CD14-positive monocyte (primary cell): ENCODE results near the gene PNKD. TPM values are rescaled to one million over a fixed set of nuclear protein-coding genes. Genes with fewer than 3 reads are reported as not detected.

Source experiments
- DNase-seq, 3 donors: peaks; one replicate each; pipeline ENCODE4 v3.0.0-alpha.2; 2011 to 2022
- H2AFZ ChIP-seq: 2 replicates; pipeline ENCODE4 v1.6.0; 2012; ENCODE audit warnings: mild to moderate bottlenecking, low read depth, low read length, inconsistent platforms; ENCODE audit not compliant: insufficient read depth, poor library complexity, severe bottlenecking
- H3K27ac ChIP-seq, 2 donors: 1 replicate in 1 of 2; 2 replicates in 1 of 2; pipeline ENCODE4 v1.5.1; 2012 to 2013; ENCODE audit warnings: low read length in 2 of 2, control low read depth in 1 of 2, inconsistent platforms in 1 of 2, low read depth in 1 of 2, mild to moderate bottlenecking in 1 of 2
- H3K27me3 ChIP-seq, 2 donors: one replicate each; pipeline versions ENCODE4 v1.6.0 to v1.6.1; 2011 to 2013; ENCODE audit warnings: low read length in 2 of 2; ENCODE audit not compliant: control insufficient read depth in 2 of 2, insufficient read depth in 2 of 2
- H3K36me3 ChIP-seq, 2 donors: replicated peaks in 1 of 2; 1 replicate in 1 of 2; 2 replicates in 1 of 2; pipeline versions ENCODE4 v1.5.1 to v1.6.1; 2012 to 2013; ENCODE audit warnings: low read length in 2 of 2, control low read depth in 1 of 2, inconsistent platforms in 1 of 2, mild to moderate bottlenecking in 1 of 2; ENCODE audit not compliant: insufficient read depth in 2 of 2, control insufficient read depth in 1 of 2
- H3K4me1 ChIP-seq, 2 donors: 1 replicate in 1 of 2; 2 replicates in 1 of 2; pipeline versions ENCODE4 v1.5.1 to v1.6.1; 2012 to 2013; ENCODE audit warnings: low read length in 2 of 2, control low read depth in 1 of 2, inconsistent platforms in 1 of 2, mild to moderate bottlenecking in 1 of 2, moderate library complexity in 1 of 2; ENCODE audit not compliant: insufficient read depth in 2 of 2, control insufficient read depth in 1 of 2
- H3K4me2 ChIP-seq: replicated peaks from 2 replicates; pipeline ENCODE3; 2012; ENCODE audit warnings: low read length, moderate library complexity, mild to moderate bottlenecking; ENCODE audit not compliant: poor library complexity, severe bottlenecking; ENCODE audit errors: extremely low read depth
- H3K4me3 ChIP-seq, 3 experiments: fragments of 200-600 bp in 1 of 3; sonication (generic) in 1 of 3; replicated peaks in 1 of 3; 1 replicate in 2 of 3; 2 replicates in 1 of 3; pipeline ENCODE4 v1.5.1; 2011 to 2013; ENCODE audit warnings: low read length in 3 of 3, mild to moderate bottlenecking in 3 of 3, control low read depth in 2 of 3, low read depth in 2 of 3, inconsistent platforms in 1 of 3, moderate library complexity in 1 of 3
- H3K79me2 ChIP-seq: 2 replicates; pipeline ENCODE4 v1.6.0; 2012; ENCODE audit warnings: mild to moderate bottlenecking, control low read depth, inconsistent platforms, low read length, moderate library complexity; ENCODE audit not compliant: insufficient read depth
- H3K9ac ChIP-seq: 2 replicates; pipeline ENCODE4 v1.6.0; 2017; ENCODE audit warnings: low read length, mild to moderate bottlenecking; ENCODE audit not compliant: insufficient read depth, poor library complexity, severe bottlenecking
- H3K9me3 ChIP-seq, 2 donors: replicated peaks in 1 of 2; 1 replicate in 1 of 2; 2 replicates in 1 of 2; pipeline versions ENCODE4 v1.5.1 to v1.6.1; 2012 to 2013; ENCODE audit warnings: low read length in 2 of 2, control low read depth in 1 of 2; ENCODE audit not compliant: control insufficient read depth in 1 of 2, insufficient read depth in 1 of 2
- H4K20me1 ChIP-seq: 2 replicates; pipeline ENCODE4 v1.6.0; 2012; ENCODE audit warnings: mild to moderate bottlenecking, low read length, control low read depth, moderate library complexity; ENCODE audit not compliant: insufficient read depth
- H3K27ac Mint-ChIP-seq, 7 donors: one replicate each; pipeline ENCODE4 v1.8.0; 2020; ENCODE audit warnings: mild to moderate bottlenecking in 7 of 7, mixed read lengths in 7 of 7, moderate library complexity in 6 of 7, inconsistent platforms in 2 of 7
- H3K27me3 Mint-ChIP-seq, 3 donors: one replicate each; pipeline ENCODE4 v1.8.0; 2021 to 2022; ENCODE audit warnings: low read depth in 3 of 3, mild to moderate bottlenecking in 3 of 3, mixed read lengths in 3 of 3, moderate library complexity in 3 of 3, inconsistent platforms in 1 of 3
- H3K36me3 Mint-ChIP-seq, 2 donors: one replicate each; pipeline ENCODE4 v1.8.0; 2020; ENCODE audit warnings: mixed read lengths in 2 of 2, inconsistent platforms in 1 of 2, mild to moderate bottlenecking in 1 of 2
- H3K4me1 Mint-ChIP-seq: one replicate; pipeline ENCODE4 v1.8.0; 2020; ENCODE audit warnings: mild to moderate bottlenecking, mixed read lengths
- H3K4me3 Mint-ChIP-seq, 2 donors: one replicate each; pipeline ENCODE4 v1.8.0; 2020; ENCODE audit warnings: mild to moderate bottlenecking in 2 of 2, mixed read lengths in 2 of 2, moderate library complexity in 1 of 2
- H3K9me3 Mint-ChIP-seq, 7 donors: one replicate each; pipeline ENCODE4 v1.8.0; 2020 to 2022; ENCODE audit warnings: mixed read lengths in 7 of 7, mild to moderate bottlenecking in 6 of 7, moderate library complexity in 6 of 7, inconsistent platforms in 2 of 7
- WGBS: methylation state at CpG from one replicate; pipeline ENCODE4 v1.1.5; 2013; ENCODE audit warnings: missing lambda C conversion rate; ENCODE audit not compliant: insufficient coverage; 5-methylcytosine and 5-hydroxymethylcytosine counted together
- intact Hi-C, 2 donors: fragments of 100-400 bp; cut with micrococcal nuclease; formaldehyde crosslinking; loops; one replicate each; pipeline versions ENCODE4 v1.15.0 to v1.15.1; 2023
- polyA plus RNA-seq, 3 donors: library from polyadenylated mRNA; depleted of rRNA in 1 of 3; unstranded in 2 of 3; stranded (reverse) in 1 of 3; fragments of 300-500 nt in 2 of 3; fragments of >200 nt in 1 of 3; fragmentation: Illumina TruSeq in 2 of 3; gene quantifications; 1 replicate in 2 of 3; 2 replicates in 1 of 3; pipeline ENCODE4 v1.2.3, GENCODE V29; 2012 to 2021
- TF ChIP-seq, protein P1 (sequence below): fragments of 200-600 bp; IDR thresholded peaks from one replicate; pipeline ENCODE4 v1.8.0; 2022; ENCODE audit warnings: antibody characterized with exemption, mild to moderate bottlenecking

Gene PNKD
- polyA plus RNA-seq, 3 donors: 79.8 to 92.0 (median 88.2) TPM

DNA sequence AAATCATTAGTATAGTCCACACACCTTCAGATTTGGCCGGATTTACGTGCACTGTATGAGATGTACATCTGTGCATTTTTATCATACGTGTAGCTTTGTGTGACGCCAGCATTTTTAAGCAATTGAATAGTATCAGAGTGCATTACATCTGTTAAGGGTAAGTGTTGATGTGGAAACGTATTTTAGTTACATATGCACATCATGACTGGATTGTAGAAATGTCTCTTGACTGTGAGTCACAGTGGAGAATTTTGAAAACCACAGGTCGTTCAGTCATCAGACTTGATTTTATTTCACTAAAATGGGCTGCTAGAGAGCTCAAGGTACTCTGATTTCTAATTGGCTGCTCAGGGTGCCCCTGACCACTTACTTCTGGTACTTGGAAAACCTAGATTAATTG, 14.9 kb upstream of the PNKD start:
- H3K36me3 Mint-ChIP-seq: peaks cover 55 to 66% of the 10 kb centered on the region in 2 donors
- intact Hi-C loops: loop anchor here in 1 of 2 donors (5.0 kb wide), 2 partner anchors 38 to 68 kb away; partner anchors contain the start of gene ARPC2
- peaks cover 75% of the 10 kb centered on the region for H3K4me1 Mint-ChIP-seq
- no peak overlapping the region for H3K9ac ChIP-seq
- H3K4me3 Mint-ChIP-seq: no peak overlapping the region
- no peaks in the 10 kb centered on the region for H3K9me3 ChIP-seq
- H3K36me3 ChIP-seq: peaks cover 57 to 59% of the 10 kb centered on the region in 2 donors
- 63% methylated on average over 2 of the region's 6 CpGs for WGBS
- TF ChIP-seq, protein P1, sequence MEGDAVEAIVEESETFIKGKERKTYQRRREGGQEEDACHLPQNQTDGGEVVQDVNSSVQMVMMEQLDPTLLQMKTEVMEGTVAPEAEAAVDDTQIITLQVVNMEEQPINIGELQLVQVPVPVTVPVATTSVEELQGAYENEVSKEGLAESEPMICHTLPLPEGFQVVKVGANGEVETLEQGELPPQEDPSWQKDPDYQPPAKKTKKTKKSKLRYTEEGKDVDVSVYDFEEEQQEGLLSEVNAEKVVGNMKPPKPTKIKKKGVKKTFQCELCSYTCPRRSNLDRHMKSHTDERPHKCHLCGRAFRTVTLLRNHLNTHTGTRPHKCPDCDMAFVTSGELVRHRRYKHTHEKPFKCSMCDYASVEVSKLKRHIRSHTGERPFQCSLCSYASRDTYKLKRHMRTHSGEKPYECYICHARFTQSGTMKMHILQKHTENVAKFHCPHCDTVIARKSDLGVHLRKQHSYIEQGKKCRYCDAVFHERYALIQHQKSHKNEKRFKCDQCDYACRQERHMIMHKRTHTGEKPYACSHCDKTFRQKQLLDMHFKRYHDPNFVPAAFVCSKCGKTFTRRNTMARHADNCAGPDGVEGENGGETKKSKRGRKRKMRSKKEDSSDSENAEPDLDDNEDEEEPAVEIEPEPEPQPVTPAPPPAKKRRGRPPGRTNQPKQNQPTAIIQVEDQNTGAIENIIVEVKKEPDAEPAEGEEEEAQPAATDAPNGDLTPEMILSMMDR: no peak
- peak overlapping the region in 5 of 7 donors; percentile 84 to 97 (median 91) for H3K27ac Mint-ChIP-seq
- peak overlapping the region in 1 of 2 donors; percentile 93 for H3K27ac ChIP-seq
- H3K79me2 ChIP-seq: peaks cover 59% of the 10 kb centered on the region
- H4K20me1 ChIP-seq: peaks cover 67% of the 10 kb centered on the region
- DNase-seq: peak in 2 of 3 donors; percentile 46 to 64
- no peaks in the 10 kb centered on the region for H3K27me3 Mint-ChIP-seq
- no peak overlapping the region for H3K4me3 ChIP-seq
- H3K9me3 Mint-ChIP-seq: no peaks in the 10 kb centered on the region
- no peaks in the 10 kb centered on the region for H3K27me3 ChIP-seq
- H3K4me2 ChIP-seq: no peak overlapping the region
- H2AFZ ChIP-seq: no peak overlapping the region
- peaks cover 54 to 68% of the 10 kb centered on the region in 2 donors for H3K4me1 ChIP-seq

DNA sequence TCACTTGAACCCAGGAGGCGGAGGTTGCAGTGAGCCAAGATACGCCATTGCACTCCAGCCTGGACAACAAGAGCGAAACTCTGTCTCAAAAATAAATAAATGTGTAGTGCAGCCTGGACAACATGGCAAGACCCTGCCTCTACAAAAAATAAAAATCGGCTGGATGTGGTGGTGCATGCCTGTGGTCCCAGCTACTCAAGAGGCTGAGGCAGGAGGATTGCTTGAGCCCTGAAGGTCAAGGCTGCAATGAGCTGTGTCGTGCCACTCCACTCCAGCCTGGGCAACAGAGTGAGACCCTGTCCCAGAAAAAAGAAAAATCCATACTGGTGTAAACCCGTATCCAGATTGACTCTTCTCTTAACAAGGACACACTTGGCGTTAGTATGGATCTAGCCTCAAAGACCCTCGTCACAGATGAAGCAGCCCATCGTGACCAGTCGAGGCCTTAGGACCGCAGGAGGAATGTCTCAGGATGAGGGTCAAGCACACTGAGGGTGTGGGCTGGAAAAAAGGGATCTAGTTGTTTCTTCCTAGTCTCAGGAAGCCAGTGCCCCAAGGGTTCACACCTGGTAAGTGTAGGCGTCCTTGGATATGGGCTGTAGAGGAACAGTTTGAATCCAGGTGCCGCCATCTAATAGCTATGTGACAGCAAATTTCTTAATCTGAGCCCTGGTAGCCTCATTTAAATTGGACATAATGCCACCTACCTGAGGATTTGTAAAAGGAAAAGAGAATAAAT, 13.5 kb upstream of the PNKD start:
- peak overlapping the region in 1 of 2 donors; percentile 30 for H3K4me3 Mint-ChIP-seq
- H4K20me1 ChIP-seq: peaks cover 60% of the 10 kb centered on the region

More for the DNA sequence above, 13.5 kb upstream of the PNKD start:
- Histone ChIP-seq H3K36me3 (peaks cover 44 to 46% of the 10 kb centered on the region in 2 donors), H3K4me3 (peak overlapping the region in 1 of 3 experiments; percentile 53), H2AFZ (no peak overlapping the region), H3K9ac (peak overlapping the region; percentile 11), H3K27ac (peak overlapping the region; percentile 64 to 93), H3K4me1 (peaks cover 68 to 81% of the 10 kb centered on the region in 2 donors), H3K9me3 (no peaks in the 10 kb centered on the region), H3K27me3 (no peaks in the 10 kb centered on the region), H3K79me2 (peaks cover 59% of the 10 kb centered on the region), H3K4me2 (peak overlapping the region; percentile 55)
- DNase-seq: no peak
- peaks cover 42 to 53% of the 10 kb centered on the region in 2 donors for H3K36me3 Mint-ChIP-seq
- intact Hi-C loops: loop anchor here in 1 of 2 donors (5.0 kb wide), 2 partner anchors 39 to 69 kb away; partner anchors contain the start of gene ARPC2
- peaks cover 86% of the 10 kb centered on the region for H3K4me1 Mint-ChIP-seq
- 91% methylated on average over 10 of the region's 13 CpGs for WGBS
- H3K27me3 Mint-ChIP-seq: no peaks in the 10 kb centered on the region
- H3K9me3 Mint-ChIP-seq: no peaks in the 10 kb centered on the region
- TF ChIP-seq, protein P1: no peak
- H3K27ac Mint-ChIP-seq: peak overlapping the region; percentile 84 to 97 (median 92)
